Mucosa of stomach (tissue), 1 donor: Measurements from ENCODE around the gene FABP2.
"Not testable (repeated sequence)": the region's sequence is repeated elsewhere in the genome, so short reads cannot be mapped to it uniquely, and the experiment has no call there.

ENCODE experiments used
- H3K27me3 ChIP-seq: one replicate; pipeline ENCODE4 v1.7.0; 2013; ENCODE audit warnings: mild to moderate bottlenecking, low read length; ENCODE audit not compliant: control insufficient read depth, insufficient read depth
- H3K36me3 ChIP-seq: one replicate; pipeline ENCODE4 v1.7.0; 2013; ENCODE audit warnings: low read length; ENCODE audit not compliant: control insufficient read depth, insufficient read depth
- H3K4me1 ChIP-seq: one replicate; pipeline ENCODE4 v1.7.0; 2013; ENCODE audit warnings: mild to moderate bottlenecking, low read length; ENCODE audit not compliant: control insufficient read depth, insufficient read depth
- H3K4me3 ChIP-seq: one replicate; pipeline ENCODE4 v1.7.0; 2013; ENCODE audit warnings: low read length
- H3K9ac ChIP-seq: one replicate; pipeline ENCODE4 v1.7.0; 2013; ENCODE audit warnings: mild to moderate bottlenecking, low read length, moderate library complexity
- H3K9me3 ChIP-seq: one replicate; pipeline ENCODE4 v1.7.0; 2013; ENCODE audit warnings: mild to moderate bottlenecking, low read length, moderate library complexity; ENCODE audit not compliant: control insufficient read depth
- donor health status: Pancreatic carcinoma.

Gene FABP2

DNA sequence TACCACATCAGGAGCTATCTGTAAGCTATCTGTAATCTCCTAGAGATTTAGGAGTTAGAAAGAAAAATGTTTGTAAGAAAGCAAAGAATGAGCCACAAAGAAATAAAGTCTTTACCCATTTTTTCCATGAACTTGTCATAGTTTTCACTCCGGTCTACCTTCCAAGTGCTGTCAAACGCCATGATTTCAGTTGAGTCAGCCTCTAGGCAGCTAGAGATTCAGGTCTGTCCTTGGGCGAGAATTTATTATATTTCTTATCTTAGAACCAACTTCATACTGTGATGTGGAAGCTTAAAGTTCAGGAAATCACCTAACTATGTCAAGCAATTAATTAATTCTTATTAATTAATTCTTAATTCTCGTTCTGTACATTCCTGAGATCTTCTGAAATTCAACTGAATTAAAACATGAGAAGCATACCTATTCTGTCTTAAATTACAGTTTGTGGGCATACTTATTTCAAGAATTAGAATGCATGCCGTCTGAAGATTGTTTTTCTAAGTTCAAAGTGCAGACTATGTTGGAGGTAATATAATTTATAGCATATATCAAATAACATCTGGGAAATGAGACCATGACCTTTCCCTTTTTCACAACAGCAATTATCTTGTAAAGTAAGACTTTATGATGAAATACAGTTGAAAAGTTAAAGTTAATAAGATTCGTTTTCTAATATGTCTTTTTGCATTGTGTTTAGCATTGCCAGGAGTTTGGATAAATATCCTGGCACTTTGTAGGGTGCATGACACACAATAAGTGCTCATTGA is at the start of gene FABP2:
Gene FABP2 (minus strand): TSS at position 218 of the 767 bp plus-strand sequence. CDS start 36 bp downstream, at position 182.
- Histone ChIP-seq H3K9me3 (no peaks in the 10 kb centered on the region), H3K36me3 (no peaks in the 10 kb centered on the region), H3K4me3 (no peak within 1 kb of the TSS), H3K9ac (no peak within 1 kb of the TSS), H3K4me1 (no peaks in the 10 kb centered on the region), H3K27me3 (no peaks in the 10 kb centered on the region)

DNA sequence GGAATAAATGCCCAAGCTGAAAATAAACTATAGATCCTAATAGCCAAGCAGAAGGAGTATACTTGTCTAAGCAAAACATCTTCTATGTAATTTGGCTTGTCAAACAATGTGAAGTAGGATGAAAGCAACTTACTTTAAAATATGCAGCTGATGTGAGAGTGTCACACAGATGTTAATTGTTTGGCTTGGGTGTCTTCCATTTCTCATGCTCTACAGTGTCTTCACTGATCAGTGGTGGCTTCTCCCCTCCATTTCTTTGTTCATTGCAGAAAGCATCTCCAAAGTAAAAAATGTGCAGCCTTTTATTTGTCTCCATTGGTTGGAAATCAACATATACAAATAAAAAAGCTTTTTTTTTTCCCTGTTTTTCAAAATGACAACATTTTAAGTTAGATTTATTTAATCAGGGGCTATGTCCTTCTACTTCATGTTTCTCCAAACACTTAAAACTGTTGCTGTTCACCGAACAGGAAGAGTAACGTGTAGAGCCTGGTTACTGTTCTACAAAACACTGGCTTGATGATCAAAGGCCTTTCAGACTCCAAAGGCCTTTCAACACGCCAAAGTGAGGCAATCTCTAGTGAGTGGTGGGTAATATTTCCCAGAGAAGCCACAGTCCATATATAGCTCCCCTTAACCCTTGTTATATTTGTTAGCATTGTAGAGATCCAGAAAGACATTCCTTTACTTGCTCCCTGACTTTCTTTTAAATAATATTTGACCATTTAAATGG is 49.2 kb upstream of the FABP2 start:
- not testable (repeated sequence) for H3K9ac ChIP-seq, H3K27me3 ChIP-seq, H3K4me1 ChIP-seq, H3K9me3 ChIP-seq, H3K36me3 ChIP-seq, H3K4me3 ChIP-seq

DNA sequence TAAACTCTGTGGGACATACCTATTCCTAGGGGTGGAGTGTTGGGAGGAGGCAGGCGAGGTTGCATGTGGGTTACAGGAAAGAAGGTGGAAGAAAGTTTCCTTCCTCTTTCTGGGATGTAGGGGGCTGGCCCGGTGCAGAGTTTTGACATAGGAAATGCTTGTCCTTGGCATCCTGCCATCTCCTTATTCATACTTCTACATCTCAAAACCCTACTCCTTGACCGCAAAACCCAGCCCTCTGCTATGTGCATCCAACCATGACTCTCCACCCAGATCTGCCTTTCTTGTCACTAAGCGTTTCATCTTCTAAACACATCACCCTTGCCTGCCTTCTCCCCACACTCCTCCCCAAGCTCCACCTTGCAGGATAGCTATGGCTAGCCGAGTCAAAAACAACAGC is 48.5 kb upstream of the FABP2 start:
- H3K9ac ChIP-seq, H3K27me3 ChIP-seq, H3K4me1 ChIP-seq, H3K4me3 ChIP-seq, H3K9me3 ChIP-seq, H3K36me3 ChIP-seq: not testable (repeated sequence)

DNA sequence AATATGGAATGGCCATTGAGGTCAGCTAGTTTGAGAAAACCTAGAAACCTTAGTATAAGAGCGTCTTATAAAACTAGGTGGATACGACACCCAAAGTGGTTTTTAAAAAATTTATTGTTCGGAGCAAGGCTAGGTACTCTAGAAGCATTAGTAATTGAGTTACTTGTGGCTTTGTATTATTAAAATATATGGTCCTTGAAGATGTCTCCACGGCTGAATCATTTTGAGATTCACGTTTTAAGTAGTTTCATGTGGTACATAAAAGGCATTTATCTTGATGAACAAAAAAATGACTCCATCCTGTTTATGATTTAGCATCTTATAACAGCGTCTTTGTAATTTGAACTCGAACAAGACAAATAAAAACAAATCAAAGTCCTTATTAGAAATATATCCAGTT is 44.9 kb upstream of the FABP2 start:
- H3K4me1 ChIP-seq, H3K36me3 ChIP-seq, H3K27me3 ChIP-seq, H3K9me3 ChIP-seq, H3K9ac ChIP-seq, H3K4me3 ChIP-seq: not testable (repeated sequence)

DNA sequence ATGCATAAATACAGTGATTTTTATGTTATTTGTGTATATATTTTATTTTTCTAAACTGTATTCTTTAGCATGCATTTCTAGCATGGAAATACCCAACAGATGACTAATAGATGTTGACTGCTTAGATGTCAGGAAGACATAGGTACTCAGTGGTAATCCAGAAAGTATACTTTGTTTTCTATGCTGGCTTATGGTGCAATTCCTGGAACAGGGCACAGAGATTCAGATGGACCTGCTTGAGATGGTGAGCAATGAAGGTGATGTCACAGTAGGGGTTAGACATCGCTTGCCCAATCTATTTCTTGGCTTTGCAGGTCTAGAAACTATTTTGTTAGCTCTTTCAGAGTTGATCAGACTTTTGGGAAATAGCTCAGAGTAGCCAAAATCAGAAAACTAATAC is 42.3 kb upstream of the FABP2 start:
- not testable (repeated sequence) for H3K4me3 ChIP-seq, H3K9ac ChIP-seq, H3K4me1 ChIP-seq

DNA sequence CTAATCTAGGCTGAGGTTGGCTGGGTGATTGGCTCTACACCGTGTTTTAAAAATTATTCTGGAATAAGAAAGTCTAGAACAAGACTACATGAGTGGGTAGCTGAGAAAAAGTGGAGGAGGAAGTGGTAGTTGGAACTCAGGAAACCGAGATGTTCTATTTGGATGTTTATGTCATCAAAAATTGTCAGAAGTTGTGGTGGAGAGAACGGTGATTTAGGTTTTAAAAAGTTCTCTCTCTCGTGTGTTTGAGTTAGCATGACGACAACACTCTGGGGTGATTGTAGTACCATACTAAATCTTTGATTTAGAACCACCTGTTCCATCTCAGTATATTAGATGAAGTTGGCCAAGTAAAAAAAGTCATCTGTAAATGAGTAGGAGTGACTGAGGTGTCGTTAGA is 41.4 kb upstream of the FABP2 start:
- not testable (repeated sequence) for H3K36me3 ChIP-seq, H3K9me3 ChIP-seq, H3K4me3 ChIP-seq, H3K9ac ChIP-seq, H3K27me3 ChIP-seq, H3K4me1 ChIP-seq

More for the DNA sequence above, 42.3 kb upstream of the FABP2 start:
- H3K27me3 ChIP-seq, H3K9me3 ChIP-seq, H3K36me3 ChIP-seq: not testable (repeated sequence)

DNA sequence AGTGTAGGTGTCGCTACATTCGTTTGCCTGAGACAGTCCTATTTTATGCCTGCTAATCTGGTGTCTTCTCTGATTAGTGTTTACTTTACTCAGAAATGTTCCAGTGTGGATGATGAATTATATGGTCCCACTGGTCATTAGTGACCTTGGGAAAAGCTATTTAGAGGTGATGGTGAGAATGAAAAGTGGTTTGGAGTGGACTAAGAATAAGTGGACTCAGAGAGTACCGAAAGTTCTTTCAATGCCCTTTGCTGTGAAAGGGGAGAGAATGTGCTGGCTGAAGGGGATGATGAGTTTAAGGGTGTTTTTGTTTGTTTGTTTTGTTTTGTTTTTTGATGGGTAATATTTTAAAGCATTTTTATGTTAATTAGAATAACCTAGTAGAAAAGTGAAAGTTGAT is 40.5 kb upstream of the FABP2 start:
- not testable (repeated sequence) for H3K4me1 ChIP-seq, H3K4me3 ChIP-seq, H3K9me3 ChIP-seq, H3K9ac ChIP-seq, H3K36me3 ChIP-seq, H3K27me3 ChIP-seq

DNA sequence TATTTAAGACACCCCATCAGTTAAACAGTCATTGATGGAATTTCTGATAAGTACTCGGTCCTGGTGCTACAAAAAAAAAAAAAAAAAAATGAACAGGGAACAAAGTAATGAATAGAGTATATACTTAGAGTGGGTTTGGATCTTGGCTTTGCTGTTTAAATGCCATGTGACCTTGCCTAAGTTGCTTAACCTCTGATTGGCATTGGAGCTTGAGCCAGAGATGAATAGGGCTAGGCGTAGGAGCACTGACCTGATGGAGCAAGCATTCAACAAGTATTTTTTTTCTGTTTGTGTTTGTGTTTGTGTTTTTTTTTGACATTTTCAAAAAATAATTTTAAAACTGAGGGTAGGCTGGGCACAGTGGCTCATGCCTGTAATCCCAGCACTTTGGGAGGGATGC is 37.9 kb upstream of the FABP2 start:
- H3K9ac ChIP-seq, H3K9me3 ChIP-seq, H3K4me1 ChIP-seq, H3K36me3 ChIP-seq, H3K27me3 ChIP-seq, H3K4me3 ChIP-seq: not testable (repeated sequence)

DNA sequence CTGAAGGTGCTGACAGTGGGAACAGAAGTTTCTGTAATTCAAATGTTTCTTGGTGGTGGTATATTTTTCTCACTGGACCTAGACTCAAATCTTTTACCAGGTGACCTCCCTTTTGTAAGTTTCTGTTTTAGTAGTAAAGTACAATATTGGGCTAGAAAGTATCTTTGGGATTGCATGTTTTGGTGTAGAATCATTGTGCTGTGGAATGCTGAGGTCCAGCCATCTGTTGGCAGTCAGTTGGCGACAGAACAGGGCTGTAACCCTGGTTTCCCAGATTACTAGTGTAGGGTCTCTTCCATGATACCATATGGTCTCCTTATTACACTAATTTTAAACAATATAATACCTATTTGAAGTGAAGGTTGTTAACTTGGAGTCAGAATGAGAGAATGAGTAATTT is 34.9 kb upstream of the FABP2 start:
- H3K4me3 ChIP-seq, H3K36me3 ChIP-seq, H3K27me3 ChIP-seq, H3K9me3 ChIP-seq, H3K9ac ChIP-seq, H3K4me1 ChIP-seq: not testable (repeated sequence)

DNA sequence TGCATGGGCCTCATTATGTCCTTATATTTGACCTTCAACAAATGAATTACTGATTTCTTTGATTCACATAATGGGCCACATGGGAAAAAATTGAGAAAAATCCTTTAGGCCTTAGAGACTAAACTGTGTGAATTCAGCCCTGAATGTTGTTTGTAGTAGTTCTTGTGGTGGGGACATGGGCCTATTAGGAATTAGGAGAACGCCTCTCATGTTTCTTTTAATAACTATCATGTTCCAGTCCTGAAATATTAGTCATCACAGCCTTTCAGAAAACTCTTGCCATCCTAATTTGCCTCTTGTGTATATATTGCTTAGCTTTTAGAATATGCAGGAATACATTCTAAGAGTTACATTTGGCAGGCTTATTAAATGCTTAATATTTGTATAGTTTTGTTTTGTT is 34.1 kb upstream of the FABP2 start:
- not testable (repeated sequence) for H3K27me3 ChIP-seq, H3K4me3 ChIP-seq, H3K9ac ChIP-seq, H3K4me1 ChIP-seq, H3K9me3 ChIP-seq, H3K36me3 ChIP-seq

DNA sequence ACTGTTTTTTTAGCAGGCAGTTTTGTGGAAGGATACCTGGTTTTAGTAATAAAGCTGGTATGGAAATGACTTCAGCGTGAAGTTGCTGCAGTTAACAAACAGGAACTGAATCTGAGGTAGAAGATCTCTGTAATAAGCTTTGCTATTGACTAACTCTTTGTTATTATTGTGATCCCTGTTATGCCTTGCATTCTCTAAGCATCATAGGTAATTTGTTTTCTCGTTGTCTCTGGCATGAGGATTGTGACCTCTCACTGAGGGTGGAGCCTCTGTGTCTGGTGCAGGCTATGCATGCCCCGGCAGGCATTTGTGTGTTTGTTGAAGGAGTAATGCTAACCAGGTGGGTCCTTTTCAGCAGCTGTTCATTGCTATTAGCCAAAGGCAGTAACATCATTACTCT is 31.4 kb upstream of the FABP2 start:
- not testable (repeated sequence) for H3K4me3 ChIP-seq, H3K36me3 ChIP-seq, H3K4me1 ChIP-seq, H3K9ac ChIP-seq, H3K27me3 ChIP-seq, H3K9me3 ChIP-seq

DNA sequence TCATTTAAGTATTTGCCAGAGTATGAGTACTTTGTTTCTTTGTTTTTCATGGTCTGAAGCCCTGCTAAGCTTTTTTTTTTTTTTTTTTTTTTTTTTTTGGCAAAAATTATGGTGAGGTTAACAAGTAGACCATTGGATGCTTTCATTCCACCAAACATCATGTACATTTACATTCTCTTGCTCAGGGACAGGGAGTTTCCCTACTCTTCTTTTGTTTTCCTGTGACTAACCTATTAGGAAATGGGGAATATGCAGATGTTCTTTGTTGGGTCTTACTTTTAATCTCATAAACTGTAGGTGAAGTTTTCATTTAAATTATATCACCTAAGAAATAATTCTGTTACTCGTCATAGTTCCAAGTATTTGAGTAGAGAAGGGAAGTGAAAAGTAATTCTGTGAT is 26.2 kb upstream of the FABP2 start:
- not testable (repeated sequence) for H3K4me3 ChIP-seq, H3K9ac ChIP-seq, H3K36me3 ChIP-seq, H3K27me3 ChIP-seq, H3K9me3 ChIP-seq, H3K4me1 ChIP-seq

DNA sequence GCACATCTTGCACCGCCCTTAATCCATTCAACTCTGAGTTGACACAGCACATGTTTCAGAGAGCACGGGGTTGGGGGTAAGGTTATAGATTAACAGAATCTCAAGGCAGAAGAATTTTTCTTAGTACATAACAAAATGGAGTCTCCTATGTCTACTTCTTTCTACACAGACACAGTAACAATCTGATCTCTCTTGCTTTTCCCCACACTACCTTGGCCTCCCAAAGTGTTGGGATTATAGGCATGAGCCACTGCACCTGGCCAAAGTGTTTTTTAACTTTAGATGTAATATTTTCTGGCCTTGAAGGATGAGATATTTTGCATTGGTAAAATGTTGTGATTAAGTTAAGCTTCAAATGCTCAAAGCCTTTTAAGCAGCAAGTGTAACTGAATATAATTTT is 21.4 kb upstream of the FABP2 start:
- not testable (repeated sequence) for H3K9me3 ChIP-seq, H3K9ac ChIP-seq, H3K4me3 ChIP-seq, H3K4me1 ChIP-seq, H3K36me3 ChIP-seq, H3K27me3 ChIP-seq
